Measurements from ENCODE around the gene SCART1. TPM values are rescaled to one million over a fixed set of nuclear protein-coding genes. Genes with fewer than 3 reads are reported as not detected.

Gene SCART1
- total RNA-seq, 2 donors from 2014 or later: 10.6 to 12.1 TPM

DNA sequence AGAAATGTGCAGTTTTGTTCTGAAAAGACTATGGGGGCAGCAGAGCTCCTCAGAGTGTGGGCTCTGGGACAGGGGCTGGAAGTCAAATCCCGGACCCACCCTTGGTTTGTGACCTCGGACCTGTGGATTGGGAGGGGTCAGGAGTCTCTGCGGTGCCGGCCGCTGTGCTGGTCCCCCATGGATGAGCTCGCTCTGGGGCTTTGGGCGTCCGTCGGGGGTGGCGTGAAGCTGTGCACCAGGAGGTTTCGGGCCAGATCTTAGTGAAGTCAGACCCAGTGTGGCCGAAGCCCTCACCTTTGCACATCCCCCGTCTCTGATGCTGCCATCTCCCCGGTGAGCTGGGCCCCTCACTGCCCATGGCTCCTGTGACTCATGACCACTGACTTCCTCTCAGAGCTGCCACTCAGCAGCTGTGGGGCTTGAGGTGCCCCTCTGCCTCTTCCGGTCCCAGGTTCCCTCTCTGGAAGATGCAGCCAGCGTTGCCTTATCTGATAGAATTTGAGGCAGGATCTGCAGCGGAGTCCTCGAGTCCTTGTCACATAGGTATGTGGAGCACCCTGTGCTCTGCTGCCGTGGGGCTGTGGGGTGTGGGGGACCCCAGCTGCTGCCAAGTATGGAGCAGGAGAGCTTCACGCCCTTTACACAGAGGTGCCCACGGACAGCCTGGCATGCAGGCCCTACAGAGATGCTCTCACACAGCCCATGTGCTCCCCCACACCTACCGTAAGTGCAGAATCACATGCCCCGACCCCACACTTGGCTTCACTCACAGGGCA lies 11.4 kb upstream of the SCART1 start:
- no peak for DNase-seq (ENCODE audit: low spot score)
- H3K9me3 ChIP-seq: peaks cover 11% of the 10 kb centered on the region
- TF ChIP-seq, protein P1, sequence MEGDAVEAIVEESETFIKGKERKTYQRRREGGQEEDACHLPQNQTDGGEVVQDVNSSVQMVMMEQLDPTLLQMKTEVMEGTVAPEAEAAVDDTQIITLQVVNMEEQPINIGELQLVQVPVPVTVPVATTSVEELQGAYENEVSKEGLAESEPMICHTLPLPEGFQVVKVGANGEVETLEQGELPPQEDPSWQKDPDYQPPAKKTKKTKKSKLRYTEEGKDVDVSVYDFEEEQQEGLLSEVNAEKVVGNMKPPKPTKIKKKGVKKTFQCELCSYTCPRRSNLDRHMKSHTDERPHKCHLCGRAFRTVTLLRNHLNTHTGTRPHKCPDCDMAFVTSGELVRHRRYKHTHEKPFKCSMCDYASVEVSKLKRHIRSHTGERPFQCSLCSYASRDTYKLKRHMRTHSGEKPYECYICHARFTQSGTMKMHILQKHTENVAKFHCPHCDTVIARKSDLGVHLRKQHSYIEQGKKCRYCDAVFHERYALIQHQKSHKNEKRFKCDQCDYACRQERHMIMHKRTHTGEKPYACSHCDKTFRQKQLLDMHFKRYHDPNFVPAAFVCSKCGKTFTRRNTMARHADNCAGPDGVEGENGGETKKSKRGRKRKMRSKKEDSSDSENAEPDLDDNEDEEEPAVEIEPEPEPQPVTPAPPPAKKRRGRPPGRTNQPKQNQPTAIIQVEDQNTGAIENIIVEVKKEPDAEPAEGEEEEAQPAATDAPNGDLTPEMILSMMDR (IDR thresholded peaks at IDR 0.05): no peak
- no peak overlapping the region for H3K4me3 ChIP-seq
- no peak overlapping the region for H3K27ac ChIP-seq
- H3K27me3 ChIP-seq (replicated peaks; ENCODE audit: insufficient read depth): no peaks in the 10 kb centered on the region
- ATAC-seq (ENCODE audit: insufficient number of reproducible peaks, low FRiP score, low read depth): no peak
- no peaks in the 10 kb centered on the region for H3K4me1 ChIP-seq (ENCODE audit: control insufficient read depth in 1 of 2, low read depth in 2 of 2)
- H3K36me3 ChIP-seq: peaks cover 6% of the 10 kb centered on the region

DNA sequence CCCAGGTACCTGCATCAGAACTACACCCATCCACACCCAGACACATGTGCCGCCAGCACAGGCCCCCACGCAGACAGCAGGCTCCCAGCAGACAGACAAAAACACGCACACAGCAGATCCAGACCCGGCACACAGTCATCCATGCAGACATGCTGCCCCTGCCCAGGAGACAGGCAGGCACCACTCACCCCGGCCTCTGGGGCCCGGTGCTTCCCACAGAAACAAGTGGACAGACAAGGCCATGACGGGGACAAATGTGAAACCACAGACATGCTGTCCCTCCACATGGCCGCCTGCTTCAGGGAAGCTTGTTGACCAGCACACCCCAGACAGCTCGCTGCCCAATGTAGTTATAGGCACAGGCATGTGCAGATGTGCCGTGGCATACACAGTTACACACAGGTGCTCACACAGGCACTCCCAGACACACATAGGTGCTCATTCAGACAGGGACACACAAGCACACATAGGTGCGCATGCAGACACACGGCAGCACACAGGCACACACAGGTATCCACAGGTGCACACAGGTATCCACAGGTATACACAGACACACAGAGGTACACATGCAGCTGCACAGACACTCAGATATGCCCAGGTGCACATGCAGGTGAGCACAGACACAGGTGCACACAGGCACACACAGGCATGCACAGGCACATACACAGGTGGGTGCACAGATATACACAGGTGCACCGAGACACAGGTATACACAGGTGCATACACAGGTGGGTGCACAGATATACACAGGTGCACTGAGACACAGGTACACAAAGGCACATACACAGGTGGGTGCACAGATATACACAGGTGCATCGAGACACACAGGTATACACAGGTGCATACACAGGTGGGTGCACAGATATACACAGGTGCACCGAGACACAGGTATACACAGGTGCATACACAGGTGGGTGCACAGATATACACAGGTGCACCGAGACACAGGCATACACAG lies 10.5 kb upstream of the SCART1 start:
- no peaks in the 10 kb centered on the region for H3K27me3 ChIP-seq (replicated peaks; ENCODE audit: insufficient read depth)
- H3K27ac ChIP-seq: no peak overlapping the region
- H3K36me3 ChIP-seq: peaks cover 6% of the 10 kb centered on the region
- H3K4me1 ChIP-seq (ENCODE audit: control insufficient read depth in 1 of 2, low read depth in 2 of 2): no peaks in the 10 kb centered on the region
- no peak for DNase-seq (ENCODE audit: low spot score)
- H3K4me3 ChIP-seq: no peak overlapping the region
- H3K9me3 ChIP-seq: peaks cover 20% of the 10 kb centered on the region
- ATAC-seq (ENCODE audit: insufficient number of reproducible peaks, low FRiP score, low read depth): no peak
- TF ChIP-seq, protein P1 (IDR thresholded peaks at IDR 0.05): no peak

DNA sequence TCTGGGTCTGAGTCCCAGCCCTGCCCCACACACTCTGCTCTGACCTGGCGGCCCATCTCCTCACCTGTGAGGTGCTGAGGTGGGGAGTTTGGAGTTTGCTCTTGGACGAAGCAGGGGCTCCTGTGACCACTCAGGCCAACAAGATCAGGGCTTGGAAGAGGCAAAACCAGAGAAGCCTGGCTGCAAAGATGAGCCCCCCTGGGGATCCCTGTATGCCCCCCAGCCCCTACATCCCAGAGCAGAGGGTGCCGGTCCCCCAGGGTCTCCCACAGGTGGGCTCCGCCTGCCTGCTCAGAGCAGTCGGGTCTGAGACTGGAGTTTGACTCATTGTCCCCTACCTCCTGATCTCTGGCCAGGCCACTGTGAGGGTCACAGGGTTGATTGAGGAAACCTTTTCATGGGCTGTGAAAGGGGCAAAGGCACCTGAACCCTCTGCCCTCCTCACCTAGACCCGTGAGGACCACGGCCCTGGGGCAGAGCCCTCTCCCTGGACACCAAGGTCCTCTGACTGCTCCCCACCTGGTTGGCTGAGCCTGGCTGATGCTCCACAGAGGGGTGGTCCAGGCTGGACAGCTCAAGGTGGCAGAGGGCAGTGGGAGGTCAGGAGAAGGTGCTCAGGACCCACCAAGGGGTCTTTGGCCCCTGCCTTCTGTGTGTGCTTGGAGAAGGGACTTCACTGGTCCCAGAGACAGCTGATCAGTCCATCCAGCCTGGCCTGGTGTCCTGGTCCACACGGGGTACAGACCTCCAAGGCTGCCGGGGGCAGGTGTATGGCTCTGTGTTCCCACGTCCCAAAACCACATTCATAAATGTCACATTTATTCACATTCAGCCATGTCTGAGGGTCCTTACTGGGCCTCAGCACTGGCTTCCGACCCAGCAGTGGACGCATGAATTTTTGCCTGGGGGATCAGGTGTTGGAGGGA lies 9.1 kb upstream of the SCART1 start:
- H3K9me3 ChIP-seq: peaks cover 31% of the 10 kb centered on the region
- TF ChIP-seq, protein P1 (IDR thresholded peaks at IDR 0.05): no peak
- no peaks in the 10 kb centered on the region for H3K27me3 ChIP-seq (replicated peaks; ENCODE audit: insufficient read depth)
- H3K4me3 ChIP-seq: no peak overlapping the region
- no peak overlapping the region for H3K27ac ChIP-seq
- no peak for DNase-seq (ENCODE audit: low spot score)
- H3K36me3 ChIP-seq: peaks cover 6% of the 10 kb centered on the region
- H3K4me1 ChIP-seq (ENCODE audit: control insufficient read depth in 1 of 2, low read depth in 2 of 2): no peaks in the 10 kb centered on the region
- ATAC-seq (ENCODE audit: insufficient number of reproducible peaks, low FRiP score, low read depth): no peak

DNA sequence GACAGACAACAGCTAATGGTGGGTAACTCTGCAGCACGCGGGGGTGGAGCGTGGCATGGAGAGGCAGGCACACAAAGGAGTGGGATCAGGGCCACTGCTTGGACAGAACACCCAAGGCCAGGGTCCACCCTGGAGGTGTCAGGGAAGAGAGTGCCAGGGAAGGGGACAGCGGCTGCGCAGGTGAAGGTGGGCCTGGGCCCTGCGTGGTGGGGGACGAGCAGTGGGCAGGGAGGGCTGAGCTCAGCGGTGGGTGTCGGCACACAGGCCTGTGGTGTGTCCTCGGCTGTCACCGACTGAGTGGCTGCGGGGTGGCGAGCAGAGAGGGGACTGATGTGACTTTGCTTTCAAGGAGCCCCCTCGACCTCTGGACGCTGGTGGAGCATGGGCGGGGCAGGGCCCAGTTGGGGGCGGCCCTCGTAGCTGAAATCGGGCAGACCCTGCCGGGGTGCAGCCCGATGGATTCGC lies 8.4 kb upstream of the SCART1 start:
- TF ChIP-seq, protein P1 (IDR thresholded peaks at IDR 0.05): no peak
- ATAC-seq (ENCODE audit: insufficient number of reproducible peaks, low FRiP score, low read depth) (no peak), DNase-seq (ENCODE audit: low spot score) (no peak)
- no peaks in the 10 kb centered on the region for H3K4me1 ChIP-seq (ENCODE audit: control insufficient read depth in 1 of 2, low read depth in 2 of 2)
- peaks cover 31% of the 10 kb centered on the region for H3K9me3 ChIP-seq
- peaks cover 6% of the 10 kb centered on the region for H3K36me3 ChIP-seq
- no peak overlapping the region for H3K27ac ChIP-seq
- no peaks in the 10 kb centered on the region for H3K27me3 ChIP-seq (replicated peaks; ENCODE audit: insufficient read depth)
- no peak overlapping the region for H3K4me3 ChIP-seq
